SKM-1 (cell line): ENCODE results near the gene DLEC1.
A peak's percentile ranks its signal among the peaks of the same experiment; 100 is the strongest.
"Not testable (repeated sequence)": the region's sequence is repeated elsewhere in the genome, so short reads cannot be mapped to it uniquely, and the experiment has no call there.

ENCODE experiments used
- DNase-seq: peaks from one replicate; lab custom pipeline; 2025; ENCODE audit not compliant: unreplicated experiment; lab: John Stamatoyannopoulos, UW

DLEC1 gene

DNA sequence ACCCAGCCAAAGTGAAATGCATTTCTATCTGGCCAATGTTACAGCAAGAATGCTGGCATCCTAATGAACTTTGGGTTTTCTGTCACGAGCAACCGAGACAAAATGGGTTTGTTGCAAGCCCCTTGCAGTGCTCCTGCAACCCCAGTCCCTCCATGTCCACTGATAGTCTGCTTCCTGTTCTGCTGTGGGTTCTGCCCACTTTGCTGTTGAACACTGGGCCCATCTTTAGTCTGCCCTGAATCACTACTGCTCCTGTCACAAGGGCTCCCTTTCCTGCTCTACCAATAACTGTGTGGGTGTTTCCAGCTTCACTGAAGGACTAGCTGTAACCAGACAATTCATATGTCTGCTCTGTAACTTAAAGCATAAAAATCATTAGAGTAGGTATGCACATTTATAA is 113.6 kb downstream of the DLEC1 start:
- no peak for DNase-seq

DNA sequence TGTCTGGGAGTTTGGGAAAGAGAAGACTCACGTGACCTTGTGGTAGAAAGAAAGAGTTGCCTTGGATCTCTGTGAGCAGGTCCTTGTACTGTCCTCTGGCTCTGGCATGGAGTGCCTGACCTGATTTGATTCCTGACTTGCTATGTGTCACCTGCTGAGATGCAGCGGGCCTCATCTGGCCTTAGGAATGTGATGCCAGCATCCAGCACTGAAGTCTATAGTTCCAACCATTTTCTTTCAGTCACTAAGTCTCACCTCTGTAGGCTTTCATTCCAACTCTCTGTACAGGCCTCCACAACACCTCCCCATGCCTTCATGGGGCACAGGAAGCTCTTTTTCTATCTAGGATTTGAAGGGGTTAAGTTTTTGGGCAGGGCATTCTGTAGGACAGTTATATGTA is 114.2 kb downstream of the DLEC1 start:
- DNase-seq, result no peak

DNA sequence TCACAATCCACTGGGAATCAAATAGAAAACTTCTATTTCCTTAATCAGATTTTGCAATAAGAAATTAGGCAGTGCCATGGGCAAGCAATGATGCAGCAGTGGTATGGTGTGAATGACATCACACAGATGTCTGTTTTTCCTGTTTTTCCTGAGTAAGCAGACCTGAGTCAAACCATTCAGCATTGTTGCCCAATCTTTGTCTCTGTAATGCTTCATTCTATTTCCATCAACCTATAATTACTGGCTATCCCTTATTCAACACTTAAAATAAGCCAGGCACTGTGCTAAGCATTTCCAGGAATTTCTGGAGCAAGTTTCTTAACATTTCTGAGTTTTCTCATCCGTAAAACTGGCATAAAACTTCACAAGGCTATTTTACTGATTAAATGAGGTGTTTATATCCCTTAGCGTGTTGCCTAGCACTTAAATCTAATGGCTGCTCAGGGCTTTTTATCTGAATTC is 115.1 kb downstream of the DLEC1 start:
- no peak for DNase-seq

DNA sequence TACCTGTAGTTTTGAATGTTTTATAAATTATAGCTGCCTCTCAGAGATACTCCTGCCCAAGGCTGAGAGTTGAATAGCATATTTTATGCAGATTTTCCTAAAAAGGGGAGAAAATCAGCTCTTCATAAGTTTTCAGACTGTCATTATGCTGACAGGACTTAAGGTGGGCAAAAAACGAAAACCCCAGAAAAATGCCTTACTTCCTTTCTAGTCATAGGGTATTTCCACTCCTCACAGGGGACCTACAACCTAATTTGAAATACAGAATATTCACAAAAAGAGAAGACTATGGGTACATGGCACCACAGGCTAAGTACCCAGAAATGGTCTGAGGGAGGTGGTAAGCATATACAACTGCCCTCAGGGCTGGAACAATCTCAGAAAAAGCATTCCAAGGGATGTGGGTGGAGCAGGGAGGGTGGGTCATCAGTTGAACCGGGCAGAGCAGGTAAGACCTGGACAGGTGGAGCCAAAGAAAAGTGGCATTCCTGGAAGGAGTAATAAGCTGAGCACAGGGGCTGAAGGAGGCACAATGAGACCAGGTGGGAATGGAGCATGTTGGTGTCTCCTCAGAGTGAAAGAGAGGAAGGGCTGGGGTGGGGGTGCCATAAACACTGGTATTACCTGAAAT is 115.7 kb downstream of the DLEC1 start:
- no peak for DNase-seq

DNA sequence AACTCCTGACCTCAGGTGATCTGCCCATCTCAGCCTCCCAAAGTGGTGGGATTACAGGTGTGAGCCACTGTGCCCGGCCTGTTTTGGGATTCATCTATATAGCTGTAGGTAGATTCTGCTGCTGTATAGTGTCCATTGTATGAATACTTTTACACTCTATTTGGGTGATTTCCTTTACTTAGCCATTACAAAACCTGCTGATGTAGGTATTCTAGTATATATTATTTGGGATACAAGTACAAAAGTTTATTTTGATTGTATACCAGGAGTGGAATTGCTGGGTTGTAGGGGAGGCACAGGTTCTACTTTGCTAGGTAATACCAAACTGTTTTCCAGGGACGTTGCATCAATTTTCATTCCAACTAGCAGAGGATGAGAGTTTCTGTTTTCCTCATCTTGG is 116.8 kb downstream of the DLEC1 start:
- no peak for DNase-seq

DNA sequence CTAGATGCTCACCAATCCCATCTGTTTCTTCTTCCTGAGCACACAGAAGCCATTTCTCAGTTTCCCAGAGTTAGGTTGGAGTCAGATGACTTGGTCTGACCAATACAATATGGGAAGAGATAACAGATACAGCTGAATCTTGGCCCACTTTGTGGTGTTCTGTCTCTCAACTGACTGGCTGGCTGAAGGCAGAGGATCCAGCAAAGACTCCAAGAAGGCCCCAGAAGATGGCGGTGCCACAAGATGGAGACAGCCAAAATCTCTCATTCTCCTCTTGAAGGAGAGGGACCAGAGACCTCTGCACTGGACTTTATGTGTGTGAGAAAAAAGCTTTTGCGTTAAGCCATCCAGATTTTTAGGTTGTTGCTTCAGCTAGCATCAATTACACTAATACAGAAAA is 118.1 kb downstream of the DLEC1 start:
- DNase-seq, result no peak

DNA sequence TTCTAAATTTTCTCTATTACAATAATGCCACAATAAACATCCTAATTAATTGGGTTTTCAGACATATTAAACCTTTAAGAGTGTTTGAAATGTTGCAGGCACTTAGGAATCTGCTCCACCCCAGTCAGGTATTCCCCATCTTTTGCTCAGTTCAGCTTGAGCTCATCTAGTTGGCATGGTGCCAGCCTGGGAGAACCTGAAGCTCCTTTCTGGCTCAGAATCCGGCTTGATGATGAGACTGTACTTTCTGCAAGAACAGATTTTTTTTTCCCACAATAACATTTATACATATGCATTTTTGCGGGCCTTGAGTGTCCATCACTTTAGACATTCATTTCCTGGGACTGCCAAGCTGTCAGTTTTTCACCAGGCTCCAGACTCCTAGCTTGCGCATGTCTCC is 118.6 kb downstream of the DLEC1 start:
- DNase-seq, result no peak

DNA sequence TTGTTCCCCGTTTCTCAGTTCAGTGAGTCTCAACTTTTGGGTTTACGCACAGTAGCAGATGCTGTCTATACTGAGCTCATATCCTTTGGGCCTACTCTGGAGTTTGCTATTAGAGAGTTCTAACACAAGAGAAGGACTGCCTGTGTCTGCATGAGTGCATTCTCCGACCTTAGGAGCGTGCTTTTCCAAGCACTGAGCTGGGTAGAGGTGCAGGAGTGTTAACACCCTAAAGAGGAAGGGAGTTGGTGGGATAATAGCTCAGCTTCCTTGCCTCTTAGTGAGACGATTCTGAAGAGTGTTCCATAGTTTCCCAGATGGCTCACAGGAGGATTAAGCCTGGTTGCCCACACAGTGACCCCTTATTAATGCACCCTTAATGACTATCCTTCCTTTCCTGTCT is 119.5 kb downstream of the DLEC1 start:
- no peak for DNase-seq

DNA sequence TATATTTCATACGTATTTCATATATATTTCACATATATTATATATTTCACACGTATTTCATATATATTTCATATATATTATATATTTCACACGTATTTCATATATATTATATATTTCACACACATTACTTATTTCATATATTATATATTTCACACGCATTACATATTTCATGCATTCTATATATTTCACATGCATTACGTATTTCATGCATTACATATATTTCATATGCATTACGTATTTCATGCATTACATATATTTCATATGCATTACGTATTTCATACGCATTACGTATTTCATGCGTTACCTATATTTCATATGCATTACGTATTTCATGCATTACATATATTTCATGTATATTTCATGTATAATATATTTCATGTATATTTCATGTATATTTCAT is 121.7 kb downstream of the DLEC1 start:
- DNase-seq, result not testable (repeated sequence)

DNA sequence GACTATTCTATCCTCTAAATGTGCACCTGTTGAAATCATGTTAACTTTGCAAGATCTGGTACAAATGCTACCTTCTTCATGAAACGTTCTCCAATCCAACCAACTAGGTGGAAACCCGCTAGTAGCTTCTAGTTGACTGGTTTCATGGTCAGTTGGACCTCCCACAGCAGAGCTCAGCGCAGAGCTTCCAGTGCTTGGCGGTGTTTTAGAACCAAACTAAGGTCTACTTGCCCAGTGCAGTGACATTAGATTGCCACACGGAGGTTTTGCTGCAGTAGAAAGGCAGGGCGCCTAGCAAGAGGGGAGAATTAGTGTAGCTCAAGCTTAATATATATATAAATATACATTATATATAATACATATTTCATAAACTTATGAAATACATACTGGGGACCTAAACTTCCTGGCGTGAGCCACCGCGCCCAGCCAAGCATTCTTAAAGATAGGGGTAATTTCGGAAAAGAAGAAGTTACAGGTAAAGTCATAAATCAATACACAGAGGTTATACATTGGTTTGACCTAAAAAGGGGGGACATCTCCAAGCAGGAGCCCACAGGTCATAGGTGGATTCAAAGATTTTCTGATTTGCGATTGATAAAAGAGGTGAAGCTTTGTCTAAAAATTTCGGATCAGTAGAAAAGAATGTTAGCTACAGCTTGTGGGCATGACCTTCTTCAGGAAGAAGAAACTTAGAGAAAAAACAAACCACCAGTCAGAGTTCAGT is 124.3 kb downstream of the DLEC1 start:
- DNase-seq, result no peak

DNA sequence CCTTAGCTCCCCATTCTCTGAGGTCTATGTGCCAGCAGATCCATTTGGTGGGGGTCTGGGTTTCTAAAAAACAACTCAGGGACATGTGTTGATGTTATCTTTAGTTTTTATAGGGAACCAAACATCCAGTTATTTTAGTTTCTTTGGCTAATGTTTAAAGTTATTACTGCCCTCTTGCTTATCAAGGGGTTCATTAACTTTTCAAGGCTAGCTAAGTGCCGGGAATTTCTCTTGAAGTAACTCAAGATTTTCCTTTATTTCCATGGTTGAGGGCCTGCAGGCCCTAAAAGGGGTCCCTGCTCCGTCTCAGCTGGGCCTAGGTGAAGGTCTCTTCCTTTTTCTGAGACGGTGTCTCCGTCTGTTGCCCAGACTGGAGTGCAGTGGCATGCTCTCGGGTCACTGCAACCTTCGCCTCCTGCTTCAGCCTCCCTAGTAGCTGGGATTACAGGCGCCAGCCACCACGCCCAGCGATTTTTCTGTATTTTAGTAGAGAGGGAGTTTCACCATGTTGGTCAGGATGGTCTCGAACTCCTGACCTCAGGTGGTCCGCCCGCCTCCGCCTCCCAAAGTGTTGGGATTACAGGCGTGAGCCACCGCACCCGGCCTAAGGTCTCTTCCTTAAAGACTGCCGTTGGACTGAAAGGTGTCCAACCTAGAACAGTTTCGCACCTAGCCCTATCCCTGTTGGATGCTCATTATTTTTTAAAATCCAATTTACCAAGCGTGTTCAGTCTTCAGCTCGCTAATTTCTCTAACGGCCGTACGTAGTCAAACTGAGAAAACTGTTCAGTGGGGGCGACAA is 125.0 kb downstream of the DLEC1 start:
- no peak for DNase-seq

DNA sequence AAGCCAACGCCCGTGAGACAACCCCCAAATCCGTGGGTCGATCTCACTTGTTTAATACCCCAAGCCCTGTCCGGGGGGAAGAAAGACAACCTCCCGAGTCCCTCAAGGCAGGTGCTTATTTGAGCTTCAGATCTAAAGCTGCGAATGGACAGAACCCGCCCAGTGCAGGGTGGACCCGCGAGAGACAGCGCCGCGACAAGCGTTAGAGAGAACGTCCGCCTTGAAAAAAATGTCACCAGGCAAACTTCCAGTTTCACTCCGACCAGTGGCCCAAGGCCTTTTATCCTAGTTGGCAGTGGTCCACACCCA is 125.6 kb downstream of the DLEC1 start:
- no peak for DNase-seq

DNA sequence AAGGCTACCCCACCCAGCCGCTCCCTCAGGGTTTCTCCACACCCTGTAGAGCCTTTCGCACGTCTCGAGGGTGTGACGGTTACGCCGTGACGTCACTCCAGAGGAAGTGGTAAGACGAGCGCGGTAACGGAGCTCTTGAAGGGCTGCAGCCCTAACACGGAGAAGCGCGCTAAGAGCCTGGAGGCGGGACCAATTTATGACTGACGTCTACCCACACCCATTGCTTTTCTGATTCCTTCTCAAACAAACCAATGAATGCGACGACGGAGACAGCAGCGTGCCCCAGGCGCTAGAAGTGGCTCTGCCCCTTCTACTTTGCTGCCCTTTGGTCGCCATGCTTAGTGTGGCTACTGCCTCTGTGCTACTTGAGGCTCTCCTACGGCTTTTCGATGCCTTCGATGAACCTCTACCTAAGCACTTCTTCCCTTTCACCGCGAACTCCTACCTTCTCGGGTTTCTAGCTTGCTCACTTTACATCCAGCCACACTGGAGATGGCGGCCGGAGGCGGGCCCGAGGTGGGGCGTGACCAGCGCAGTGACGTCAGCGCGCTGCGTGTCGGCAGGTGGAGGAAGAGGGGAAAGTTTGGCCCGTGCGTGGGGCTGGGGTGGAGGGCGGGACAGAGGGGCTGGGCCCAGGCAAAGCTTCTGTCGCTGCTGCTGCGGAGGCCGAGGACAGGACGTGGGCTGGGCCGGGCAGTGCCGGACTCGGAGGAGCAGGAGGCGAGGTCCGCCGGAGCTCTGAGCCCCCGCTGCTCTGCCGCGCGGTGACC is 126.1 kb downstream of the DLEC1 start, which contains the start of gene OXSR1:
TSS of gene OXSR1 (plus strand) at position 586 of the 770 bp plus-strand sequence. CDS start 340 bp downstream, outside the sequence.
- DNase-seq, result peak; percentile 99

DNA sequence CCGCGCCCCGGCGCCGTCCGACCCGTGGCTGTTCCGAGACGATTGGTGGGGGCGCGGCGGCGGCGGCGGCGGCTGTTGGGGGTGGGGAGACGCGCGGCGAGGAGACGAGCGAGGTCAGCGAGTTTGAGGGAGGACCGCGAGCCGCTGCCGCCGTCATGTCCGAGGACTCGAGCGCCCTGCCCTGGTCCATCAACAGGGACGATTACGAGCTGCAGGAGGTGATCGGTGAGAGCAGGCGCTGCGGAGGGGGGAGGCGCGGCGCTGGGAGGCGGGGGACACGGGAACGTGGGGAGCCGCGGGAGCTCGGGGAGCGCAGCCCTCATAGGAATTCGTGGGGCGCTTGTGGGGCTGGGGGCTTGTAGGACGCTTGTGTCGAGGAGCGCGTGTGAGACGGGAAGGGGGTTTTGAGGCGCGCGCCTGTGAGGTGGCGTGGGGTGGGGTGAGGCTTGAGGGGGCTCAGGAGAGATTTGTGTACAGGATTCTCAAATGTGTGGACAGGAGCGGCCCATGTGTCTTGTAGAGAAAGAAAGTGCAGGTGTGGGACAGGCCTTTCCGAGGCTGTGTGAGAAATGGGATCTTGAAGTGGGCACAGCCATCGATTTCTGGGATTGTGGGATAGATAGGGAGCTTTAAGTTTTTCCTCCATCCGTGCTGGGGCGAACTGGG is 126.8 kb downstream of the DLEC1 start:
- no peak for DNase-seq

DNA sequence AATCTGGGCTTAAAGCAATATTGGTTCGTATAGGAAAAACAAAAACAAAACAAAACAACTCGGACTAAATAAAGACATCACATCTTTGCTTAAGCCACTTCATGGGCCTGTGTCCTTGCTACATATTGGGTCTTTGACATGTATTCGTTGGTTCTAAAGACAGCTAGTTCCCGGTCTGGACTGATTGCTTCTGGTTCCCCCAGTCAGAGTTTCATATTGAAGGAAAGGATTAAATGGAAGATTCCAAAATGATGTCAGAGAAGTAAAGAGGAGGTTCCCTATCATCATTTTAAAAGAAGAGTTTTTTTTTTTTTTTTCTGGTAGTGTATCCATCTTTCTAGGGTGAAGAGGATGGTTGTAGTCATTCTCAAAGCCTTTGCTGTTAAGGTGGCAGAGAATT is 128.6 kb downstream of the DLEC1 start:
- DNase-seq, result no peak

DNA sequence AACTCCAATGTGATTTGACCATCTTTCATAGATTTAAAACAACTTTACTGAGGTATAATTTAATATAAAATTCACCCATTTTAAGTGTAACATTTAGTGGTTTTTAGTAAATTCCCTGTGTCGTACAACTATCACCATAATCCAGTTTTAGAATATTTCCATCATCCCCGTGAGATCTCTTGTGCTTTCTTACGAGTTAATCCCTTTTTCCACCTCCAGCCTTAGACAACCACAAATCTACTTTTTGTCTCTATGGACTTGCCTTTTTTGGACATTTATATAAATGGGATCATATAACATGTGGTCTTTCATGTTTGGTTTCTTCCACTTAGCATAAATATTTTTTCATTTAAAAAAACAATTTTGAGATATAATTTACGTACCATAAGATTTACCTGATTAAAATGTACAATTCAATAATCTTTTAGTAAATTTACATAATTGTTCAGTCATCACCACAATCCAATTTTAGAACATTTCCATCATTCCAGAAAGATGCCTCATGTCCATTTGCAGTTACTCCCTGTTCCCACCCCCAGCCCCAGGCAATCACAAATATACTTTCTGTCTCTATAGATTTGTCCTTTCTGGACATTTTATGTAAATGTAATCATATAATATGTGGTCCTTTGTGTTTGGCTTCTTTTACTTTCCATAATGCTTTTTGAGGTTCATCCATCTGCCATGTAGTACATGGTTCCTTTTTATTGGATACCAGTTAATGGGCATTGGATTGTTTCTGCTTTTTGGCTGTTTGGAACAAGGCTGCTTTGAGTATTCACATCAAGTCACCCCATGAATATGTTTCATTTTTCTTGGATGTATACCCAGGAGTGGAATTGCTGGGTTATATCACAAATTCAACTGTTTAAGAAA is 129.4 kb downstream of the DLEC1 start:
- no peak for DNase-seq

DNA sequence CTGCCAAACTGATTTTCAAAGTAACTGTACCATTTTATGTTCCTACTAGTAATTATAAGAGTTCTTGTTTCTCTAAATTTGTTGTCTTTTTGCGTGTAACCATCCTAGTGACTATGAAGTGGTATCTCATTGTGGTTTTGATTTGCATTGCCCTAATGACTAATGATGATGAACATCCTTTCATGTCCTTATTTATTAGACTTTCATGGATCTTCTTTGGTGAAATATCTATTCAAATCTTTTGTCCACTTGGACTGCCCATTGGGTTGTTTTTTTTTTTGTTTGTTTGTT is 130.0 kb downstream of the DLEC1 start:
- no peak for DNase-seq

DNA sequence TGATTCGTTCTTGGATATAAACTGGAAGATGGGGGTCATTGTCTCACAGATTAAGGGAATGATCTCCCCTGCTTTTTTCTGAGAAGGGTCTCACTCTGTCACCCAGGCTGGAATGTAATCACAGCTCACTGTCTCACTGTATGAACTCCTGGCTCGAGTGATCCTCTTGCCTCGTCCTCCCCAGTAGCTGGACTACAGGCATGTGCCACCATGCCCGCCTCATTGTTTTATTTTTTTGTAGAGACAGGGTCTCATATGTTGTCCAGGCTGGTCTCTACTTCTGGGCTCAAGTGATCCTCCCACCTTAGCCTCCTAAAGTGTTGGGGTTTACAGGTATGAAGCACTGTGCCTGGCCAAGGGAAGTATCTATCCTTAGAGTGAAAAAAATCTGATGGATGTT is 131.7 kb downstream of the DLEC1 start:
- no peak for DNase-seq

DNA sequence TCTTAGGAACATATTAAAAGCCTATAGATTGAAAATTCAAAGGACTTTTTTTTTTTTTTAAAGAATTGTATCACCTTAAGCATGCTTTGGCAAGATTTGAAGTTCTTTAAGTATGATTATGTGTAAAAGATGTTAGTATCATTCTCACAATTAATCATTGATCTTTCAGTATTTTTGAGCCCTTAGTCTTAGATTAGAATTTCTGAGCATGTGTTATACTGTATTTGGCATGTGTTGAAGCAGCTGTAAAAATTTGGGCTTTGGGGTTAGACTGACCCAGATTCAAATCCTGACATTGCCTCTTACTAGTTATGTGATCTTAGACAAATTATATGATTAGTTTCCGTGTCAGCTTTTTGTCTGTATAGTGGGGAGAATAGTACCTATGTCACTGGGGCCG is 132.6 kb downstream of the DLEC1 start:
- no peak for DNase-seq
